Fibroblast of lung (primary cell): ENCODE measurements around the gene C12orf60.

ENCODE experiments used
- CTCF ChIP-seq, 2 donors: IDR thresholded peaks in 1 of 2; conservative IDR thresholded peaks in 1 of 2; 1 replicate in 1 of 2; 2 replicates in 1 of 2; pipeline ENCODE4 v1.5.1; 2011 to 2012; ENCODE audit warnings: low read length in 2 of 2, control low read depth in 1 of 2, inconsistent platforms in 1 of 2, low read depth in 1 of 2, mild to moderate bottlenecking in 1 of 2
- EZH2 ChIP-seq: IDR thresholded peaks from 2 replicates; pipeline ENCODE4 v1.5.1; 2012; ENCODE audit warnings: low read length, control low read depth, mild to moderate bottlenecking; ENCODE audit errors: missing control alignments

- TF ChIP-seq CTCF (conservative IDR thresholded peaks at IDR 0.05 in 1 of 2, IDR thresholded peaks at IDR 0.05 in 1 of 2; ENCODE audit: low read depth in 1 of 2, low read length in 2 of 2) (no peak), EZH2 (no peak)
These were observed 26.2 kb upstream of the C12orf60 start for GRCh38 chr12:14777271-14777670.
